GM18526 (cell line): ENCODE data around the gene TNFRSF21.

Source experiments
- POLR2A ChIP-seq: IDR thresholded peaks from 3 replicates; pipeline ENCODE4 v1.6.1; 2011; ENCODE audit not compliant: insufficient read length; ENCODE audit errors: extremely low read depth

Gene TNFRSF21

GRCh38 chr6:47251396-47251795, 58.3 kb downstream of the TNFRSF21 start:
- TF ChIP-seq POLR2A = no peak

GRCh38 chr6:47250302-47250701, 59.4 kb downstream of the TNFRSF21 start:
- no peak for TF ChIP-seq POLR2A

- no peak for TF ChIP-seq POLR2A
These were observed 61.3 kb downstream of the TNFRSF21 start for GRCh38 chr6:47248446-47248845.

- TF ChIP-seq POLR2A = no peak
These were observed 62.4 kb downstream of the TNFRSF21 start for GRCh38 chr6:47247227-47247797.

- TF ChIP-seq POLR2A = no peak
These were observed 63.2 kb downstream of the TNFRSF21 start for GRCh38 chr6:47246551-47246950.

GRCh38 chr6:47245745-47246371, 63.8 kb downstream of the TNFRSF21 start:
- no peak for TF ChIP-seq POLR2A

- no peak for TF ChIP-seq POLR2A
These were observed 67.0 kb downstream of the TNFRSF21 start for GRCh38 chr6:47242483-47243386.

GRCh38 chr6:47241742-47242482, 67.8 kb downstream of the TNFRSF21 start:
- TF ChIP-seq POLR2A = no peak

GRCh38 chr6:47240277-47240890, 69.3 kb downstream of the TNFRSF21 start:
- TF ChIP-seq POLR2A = no peak

- no peak for TF ChIP-seq POLR2A
These were observed 70.2 kb downstream of the TNFRSF21 start for GRCh38 chr6:47239546-47239945.

GRCh38 chr6:47238456-47238995, 71.2 kb downstream of the TNFRSF21 start:
- TF ChIP-seq POLR2A = no peak

- TF ChIP-seq POLR2A = no peak
These were observed 72.5 kb downstream of the TNFRSF21 start for GRCh38 chr6:47237196-47237595.

- no peak for TF ChIP-seq POLR2A
These were observed 73.5 kb downstream of the TNFRSF21 start for GRCh38 chr6:47235964-47236760.

- TF ChIP-seq POLR2A = no peak
These were observed 74.3 kb downstream of the TNFRSF21 start for GRCh38 chr6:47235421-47235820.
